ENCODE measurements around the gene ZNF438.
"Not testable (repeated sequence)": the region's sequence is repeated elsewhere in the genome, so short reads cannot be mapped to it uniquely, and the experiment has no call there.

ZNF438 gene

GRCh38 chr10:30984563-30985328 lies 46.9 kb downstream of the ZNF438 start:
- peak; percentile 93 for DNase-seq (ENCODE audit: low spot score)

- peak; percentile 66 for DNase-seq (ENCODE audit: low spot score)
These were observed 48.5 kb downstream of the ZNF438 start for GRCh38 chr10:30983209-30983608.

- peak; percentile 97 for DNase-seq (ENCODE audit: low spot score)
These were observed 50.6 kb downstream of the ZNF438 start for GRCh38 chr10:30980951-30981616.

GRCh38 chr10:30979956-30980355 lies 51.7 kb downstream of the ZNF438 start:
- DNase-seq (ENCODE audit: low spot score): peak; percentile 79

GRCh38 chr10:30978843-30979242 lies 52.8 kb downstream of the ZNF438 start:
- no peak for DNase-seq (ENCODE audit: low spot score)

GRCh38 chr10:30977385-30977784 lies 54.3 kb downstream of the ZNF438 start:
- peak; percentile 93 for DNase-seq (ENCODE audit: low spot score)

GRCh38 chr10:30974773-30975415 lies 56.8 kb downstream of the ZNF438 start:
- no peak for DNase-seq (ENCODE audit: low spot score)

GRCh38 chr10:30974355-30974754 lies 57.3 kb downstream of the ZNF438 start:
- DNase-seq (ENCODE audit: low spot score): peak; percentile 63

- DNase-seq (ENCODE audit: low spot score): no peak
These were observed 57.9 kb downstream of the ZNF438 start for GRCh38 chr10:30973737-30974136.

- DNase-seq (ENCODE audit: low spot score): no peak
These were observed 60.8 kb downstream of the ZNF438 start for GRCh38 chr10:30970760-30971460.

GRCh38 chr10:30968711-30969110 lies 63.0 kb downstream of the ZNF438 start:
- DNase-seq (ENCODE audit: low spot score): no peak

GRCh38 chr10:30967650-30968410 lies 63.8 kb downstream of the ZNF438 start:
- no peak for DNase-seq (ENCODE audit: low spot score)

GRCh38 chr10:30963992-30964930 lies 67.4 kb downstream of the ZNF438 start:
- DNase-seq (ENCODE audit: low spot score): peak; percentile 48

- no peak for DNase-seq (ENCODE audit: low spot score)
These were observed 69.1 kb downstream of the ZNF438 start for GRCh38 chr10:30962522-30962921.

GRCh38 chr10:30959836-30960210 lies 71.8 kb downstream of the ZNF438 start:
- peak; percentile 66 for DNase-seq (ENCODE audit: low spot score)

GRCh38 chr10:30949218-30949617 lies 82.4 kb downstream of the ZNF438 start:
- DNase-seq (ENCODE audit: low spot score): not testable (repeated sequence)

GRCh38 chr10:30944005-30944404 lies 87.7 kb downstream of the ZNF438 start:
- no peak for DNase-seq (ENCODE audit: low spot score)

GRCh38 chr10:30943451-30943850 lies 88.2 kb downstream of the ZNF438 start:
- DNase-seq (ENCODE audit: low spot score): no peak

- no peak for DNase-seq (ENCODE audit: low spot score)
These were observed 91.4 kb downstream of the ZNF438 start for GRCh38 chr10:30940256-30940655.

GRCh38 chr10:30939643-30940251 lies 91.9 kb downstream of the ZNF438 start:
- DNase-seq (ENCODE audit: low spot score): no peak
